Measurements from ENCODE around the gene TMSB15B.

DNA sequence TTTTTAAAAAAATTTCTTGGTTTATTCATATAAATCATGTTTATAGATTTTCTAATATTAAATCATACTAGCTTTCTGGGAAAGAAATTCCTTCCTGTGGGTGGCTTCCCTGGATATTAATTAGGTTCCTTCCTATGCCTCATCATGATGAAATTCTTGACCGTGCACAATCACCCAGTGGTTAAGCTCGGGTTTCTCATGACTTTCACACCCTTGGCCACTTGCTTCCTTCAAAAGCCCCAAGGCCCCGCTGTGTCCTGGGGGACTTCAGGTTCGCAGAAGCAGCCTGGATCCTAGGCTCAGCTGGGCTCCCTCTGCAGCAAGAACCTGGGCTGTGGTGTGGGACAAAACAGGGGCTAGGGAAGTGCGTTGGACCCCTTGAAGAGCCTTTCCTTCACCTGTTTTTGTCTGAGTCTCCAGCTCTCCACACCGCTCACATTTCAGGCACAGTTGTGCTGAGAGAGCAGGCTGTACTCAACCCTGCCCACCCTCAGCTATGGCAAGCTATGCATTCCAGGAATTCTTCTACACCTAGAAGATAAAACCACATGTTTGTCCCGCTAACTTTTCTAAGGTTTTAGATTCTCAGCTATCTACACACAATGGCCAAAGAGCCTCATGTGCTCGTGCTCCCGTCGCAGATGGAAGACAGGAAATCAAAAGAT, 48.9 kb upstream of the TMSB15B start:
- TF ChIP-seq POLR2A (IDR thresholded peaks at IDR 0.05): no peak
- TF ChIP-seq, protein P1, sequence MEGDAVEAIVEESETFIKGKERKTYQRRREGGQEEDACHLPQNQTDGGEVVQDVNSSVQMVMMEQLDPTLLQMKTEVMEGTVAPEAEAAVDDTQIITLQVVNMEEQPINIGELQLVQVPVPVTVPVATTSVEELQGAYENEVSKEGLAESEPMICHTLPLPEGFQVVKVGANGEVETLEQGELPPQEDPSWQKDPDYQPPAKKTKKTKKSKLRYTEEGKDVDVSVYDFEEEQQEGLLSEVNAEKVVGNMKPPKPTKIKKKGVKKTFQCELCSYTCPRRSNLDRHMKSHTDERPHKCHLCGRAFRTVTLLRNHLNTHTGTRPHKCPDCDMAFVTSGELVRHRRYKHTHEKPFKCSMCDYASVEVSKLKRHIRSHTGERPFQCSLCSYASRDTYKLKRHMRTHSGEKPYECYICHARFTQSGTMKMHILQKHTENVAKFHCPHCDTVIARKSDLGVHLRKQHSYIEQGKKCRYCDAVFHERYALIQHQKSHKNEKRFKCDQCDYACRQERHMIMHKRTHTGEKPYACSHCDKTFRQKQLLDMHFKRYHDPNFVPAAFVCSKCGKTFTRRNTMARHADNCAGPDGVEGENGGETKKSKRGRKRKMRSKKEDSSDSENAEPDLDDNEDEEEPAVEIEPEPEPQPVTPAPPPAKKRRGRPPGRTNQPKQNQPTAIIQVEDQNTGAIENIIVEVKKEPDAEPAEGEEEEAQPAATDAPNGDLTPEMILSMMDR (IDR thresholded peaks at IDR 0.05): no peak

Data from uterus (tissue), 2 donors.